ENCODE results near the gene TNRC6B. TPM values are rescaled to one million over a fixed set of nuclear protein-coding genes. Genes with fewer than 3 reads are reported as not detected.

TNRC6B gene
- total RNA-seq, 6 experiments from 2014 or later = 13.0 to 27.1 (median 22.7) TPM

DNA sequence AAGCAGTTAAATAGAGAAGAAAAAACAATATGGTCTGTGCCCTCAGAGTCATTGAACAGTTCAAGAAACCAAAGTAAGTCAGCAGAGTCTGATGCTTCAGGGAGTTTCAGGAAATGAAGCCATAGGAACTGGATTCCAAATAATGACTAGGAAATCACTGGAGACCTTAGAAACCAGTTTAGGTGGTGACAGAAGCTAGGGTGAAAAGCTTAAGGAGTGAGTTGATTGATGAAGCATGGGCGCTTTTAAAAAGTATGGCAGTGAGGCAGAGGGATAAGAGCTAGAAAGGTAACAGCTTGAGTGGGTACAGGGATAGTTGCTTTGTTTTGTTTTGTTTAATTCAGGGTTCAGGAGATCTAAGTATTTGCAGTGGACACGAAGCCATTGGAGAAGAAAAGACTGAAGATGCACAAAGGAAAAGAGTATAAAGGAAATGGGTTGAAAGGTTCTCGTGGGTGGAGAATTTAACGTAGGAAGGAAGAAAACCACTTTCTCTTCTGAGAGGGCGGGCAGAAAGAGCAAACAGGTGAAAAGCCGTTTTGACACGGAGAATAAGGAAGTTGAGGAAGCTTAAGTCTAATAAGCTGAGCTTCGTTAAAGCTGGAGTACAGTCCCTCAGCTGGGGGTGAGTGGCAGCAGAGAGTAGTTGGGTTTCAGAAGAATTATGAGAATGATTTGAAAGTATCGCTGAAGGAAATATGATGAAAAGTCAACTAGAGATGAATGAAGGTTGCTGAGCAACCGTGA lies 207.5 kb downstream of the TNRC6B start:
- no peaks in the 10 kb centered on the region for H3K27me3 ChIP-seq
- WGBS (ENCODE audit: insufficient coverage, low coverage, low lambda C conversion rate, missing lambda C conversion rate) = 47% methylated on average over 10 of the region's 10 CpGs
- intact Hi-C loops (cut with DNase I) = no loop called here
- peaks cover 0 to 7% (median 0%) of the 10 kb centered on the region in 4 donors for H3K4me1 ChIP-seq
- H3K9me3 ChIP-seq = no peaks in the 10 kb centered on the region
- H3K4me3 ChIP-seq = no peak overlapping the region
- H3K36me3 ChIP-seq = no peaks in the 10 kb centered on the region
- no peak overlapping the region for H3K27ac ChIP-seq
- ATAC-seq (no peak), DNase-seq (no peak)
- no peak for TF ChIP-seq POLR2A (IDR thresholded peaks at IDR 0.05)
- TF ChIP-seq, protein P1, sequence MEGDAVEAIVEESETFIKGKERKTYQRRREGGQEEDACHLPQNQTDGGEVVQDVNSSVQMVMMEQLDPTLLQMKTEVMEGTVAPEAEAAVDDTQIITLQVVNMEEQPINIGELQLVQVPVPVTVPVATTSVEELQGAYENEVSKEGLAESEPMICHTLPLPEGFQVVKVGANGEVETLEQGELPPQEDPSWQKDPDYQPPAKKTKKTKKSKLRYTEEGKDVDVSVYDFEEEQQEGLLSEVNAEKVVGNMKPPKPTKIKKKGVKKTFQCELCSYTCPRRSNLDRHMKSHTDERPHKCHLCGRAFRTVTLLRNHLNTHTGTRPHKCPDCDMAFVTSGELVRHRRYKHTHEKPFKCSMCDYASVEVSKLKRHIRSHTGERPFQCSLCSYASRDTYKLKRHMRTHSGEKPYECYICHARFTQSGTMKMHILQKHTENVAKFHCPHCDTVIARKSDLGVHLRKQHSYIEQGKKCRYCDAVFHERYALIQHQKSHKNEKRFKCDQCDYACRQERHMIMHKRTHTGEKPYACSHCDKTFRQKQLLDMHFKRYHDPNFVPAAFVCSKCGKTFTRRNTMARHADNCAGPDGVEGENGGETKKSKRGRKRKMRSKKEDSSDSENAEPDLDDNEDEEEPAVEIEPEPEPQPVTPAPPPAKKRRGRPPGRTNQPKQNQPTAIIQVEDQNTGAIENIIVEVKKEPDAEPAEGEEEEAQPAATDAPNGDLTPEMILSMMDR (IDR thresholded peaks at IDR 0.05) = no peak

Other genes starting within 250 kb of the TNRC6B start
- under 1 TPM in 1 of 6 experiments, not detected in 5; 0.20 TPM for gene TMA7B, start 217.5 kb upstream of the TNRC6B start, total RNA-seq
- 1 to 10 TPM; 1.1 to 4.5 (median 1.6) TPM for gene FAM83F, start 183.0 kb upstream of the TNRC6B start, total RNA-seq
- gene ADSL, start 168.6 kb downstream of the TNRC6B start, total RNA-seq = 10 to 100 TPM; 15.1 to 47.6 (median 24.9) TPM
- gene SGSM3, start 192.7 kb downstream of the TNRC6B start, total RNA-seq = 10 to 100 TPM; 19.3 to 27.1 (median 25.8) TPM

Measured in right lobe of liver (tissue), 6 donors.